ENCODE results near the gene NHSL2. TPM values are rescaled to one million over a fixed set of nuclear protein-coding genes. Genes with fewer than 3 reads are reported as not detected.
A peak's percentile ranks its signal among the peaks of the same experiment; 100 is the strongest.

The NHSL2 gene
- total RNA-seq, 2 donors from 2014 or later = 32.4 to 46.1 TPM

- intact Hi-C loops (cut with DNase I) = no loop called here
- DNase-seq (ENCODE audit: low spot score) = no peak
Measured at GRCh38 chrX:72130156-72130761, 219.6 kb downstream of the NHSL2 start.

GRCh38 chrX:72130762-72131250 lies 220.2 kb downstream of the NHSL2 start:
- intact Hi-C loops (cut with DNase I) = no loop called here
- no peak for DNase-seq (ENCODE audit: low spot score)

GRCh38 chrX:72131317-72132294 lies 221.0 kb downstream of the NHSL2 start, which contains the start of gene RTL5:
Gene RTL5, minus strand, starts transcription at chrX:72131915.
- peak; percentile 94 for DNase-seq (ENCODE audit: low spot score)
- intact Hi-C loops (cut with DNase I) = no loop called here

- intact Hi-C loops (cut with DNase I) = no loop called here
- no peak for DNase-seq (ENCODE audit: low spot score)
Measured at GRCh38 chrX:72132456-72132855, 221.8 kb downstream of the NHSL2 start.

- intact Hi-C loops (cut with DNase I) = no loop called here
- no peak for DNase-seq (ENCODE audit: low spot score)
Measured at GRCh38 chrX:72133851-72134546, 223.4 kb downstream of the NHSL2 start.

GRCh38 chrX:72137846-72138495 lies 227.3 kb downstream of the NHSL2 start:
- DNase-seq (ENCODE audit: low spot score) = no peak
- intact Hi-C loops (cut with DNase I) = no loop called here

- intact Hi-C loops (cut with DNase I) = no loop called here
Measured at GRCh38 chrX:72139538-72139937, 228.9 kb downstream of the NHSL2 start.

GRCh38 chrX:72141372-72142004 lies 230.8 kb downstream of the NHSL2 start:
- no peak for DNase-seq (ENCODE audit: low spot score)
- intact Hi-C loops (cut with DNase I) = no loop called here

More at GRCh38 chrX:72139538-72139937, 228.9 kb downstream of the NHSL2 start:
- DNase-seq (ENCODE audit: low spot score) = no peak

- intact Hi-C loops (cut with DNase I) = no loop called here
- no peak for DNase-seq (ENCODE audit: low spot score)
Measured at GRCh38 chrX:72142094-72142793, 231.6 kb downstream of the NHSL2 start.

- DNase-seq (ENCODE audit: low spot score) = no peak
- intact Hi-C loops (cut with DNase I) = no loop called here
Measured at GRCh38 chrX:72142794-72143608, 232.4 kb downstream of the NHSL2 start.

- intact Hi-C loops (cut with DNase I) = no loop called here
- no peak for DNase-seq (ENCODE audit: low spot score)
Measured at GRCh38 chrX:72143609-72143907, 232.9 kb downstream of the NHSL2 start.

GRCh38 chrX:72145181-72145580 lies 234.5 kb downstream of the NHSL2 start:
- DNase-seq (ENCODE audit: low spot score) = no peak
- intact Hi-C loops (cut with DNase I) = no loop called here

GRCh38 chrX:72146527-72146926 lies 235.9 kb downstream of the NHSL2 start:
- no peak for DNase-seq (ENCODE audit: low spot score)
- intact Hi-C loops (cut with DNase I) = no loop called here

- no peak for DNase-seq (ENCODE audit: low spot score)
- intact Hi-C loops (cut with DNase I) = no loop called here
Measured at GRCh38 chrX:72158773-72159172, 248.1 kb downstream of the NHSL2 start.

GRCh38 chrX:72159769-72160168 lies 249.1 kb downstream of the NHSL2 start:
- DNase-seq (ENCODE audit: low spot score) = no peak
- intact Hi-C loops (cut with DNase I) = no loop called here

GRCh38 chrX:72165551-72165950 lies 254.9 kb downstream of the NHSL2 start:
- intact Hi-C loops (cut with DNase I) = no loop called here
- no peak for DNase-seq (ENCODE audit: low spot score)

GRCh38 chrX:72169008-72169728 lies 258.5 kb downstream of the NHSL2 start:
- DNase-seq (ENCODE audit: low spot score) = no peak
- intact Hi-C loops (cut with DNase I) = no loop called here
